NCI-H146 treated with DMSO at 0.1 percent for 48 hours (cell line): Measurements from ENCODE around the gene AGRN.
"Not testable (repeated sequence)": the region's sequence is repeated elsewhere in the genome, so short reads cannot be mapped to it uniquely, and the experiment has no call there.

Experiments
- DNase-seq: peaks from one replicate; lab custom pipeline; 2025; ENCODE audit not compliant: unreplicated experiment; lab: John Stamatoyannopoulos, UW

Gene AGRN

GRCh38 chr1:1090424-1091343 lies 70.8 kb downstream of the AGRN start:
- no peak for DNase-seq

GRCh38 chr1:1091344-1092148 lies 71.6 kb downstream of the AGRN start:
- no peak for DNase-seq

- no peak for DNase-seq
Observed at GRCh38 chr1:1092149-1092855, 72.4 kb downstream of the AGRN start.

GRCh38 chr1:1092894-1093609 lies 73.1 kb downstream of the AGRN start:
- no peak for DNase-seq

- DNase-seq = no peak
Observed at GRCh38 chr1:1093610-1093943, 73.7 kb downstream of the AGRN start.

GRCh38 chr1:1094981-1095380 lies 75.1 kb downstream of the AGRN start:
- DNase-seq = no peak

- DNase-seq = not testable (repeated sequence)
Observed at GRCh38 chr1:1096136-1096535, 76.2 kb downstream of the AGRN start.

- DNase-seq = no peak
Observed at GRCh38 chr1:1098681-1099421, 78.9 kb downstream of the AGRN start.

GRCh38 chr1:1099506-1100183 lies 79.7 kb downstream of the AGRN start:
- DNase-seq = no peak

- no peak for DNase-seq
Observed at GRCh38 chr1:1100296-1100695, 80.4 kb downstream of the AGRN start.

GRCh38 chr1:1101503-1101902 lies 81.6 kb downstream of the AGRN start:
- DNase-seq = no peak

- DNase-seq = not testable (repeated sequence)
Observed at GRCh38 chr1:1104152-1104551, 84.2 kb downstream of the AGRN start.
